ENCODE data around the gene GABRG3. TPM values are rescaled to one million over a fixed set of nuclear protein-coding genes. Genes with fewer than 3 reads are reported as not detected.

Gene GABRG3
- total and polyA plus RNA-seq, 3 donors from 2014 or later: 3.7 to 13.4 (median 6.9) TPM

DNA sequence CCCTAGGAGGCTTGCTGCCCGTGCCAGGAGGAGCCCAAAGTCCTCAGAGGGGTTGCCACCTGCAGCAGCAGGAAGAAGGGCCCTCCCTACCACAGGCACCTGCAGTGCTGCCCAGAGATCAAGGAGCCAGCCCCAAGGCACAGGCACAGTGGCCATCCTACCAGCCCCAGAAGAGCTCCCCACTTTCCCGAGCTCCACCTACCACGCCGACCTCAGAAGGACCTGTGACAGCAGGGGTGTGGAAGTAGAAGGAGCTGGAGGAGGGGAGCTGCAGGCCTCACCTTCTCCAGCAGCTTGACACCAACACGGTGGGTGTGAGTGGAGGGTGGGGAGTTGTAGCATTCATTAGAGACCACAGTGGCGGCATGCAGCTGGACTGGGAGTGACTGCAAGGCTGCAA, 485.8 kb downstream of the GABRG3 start:
- 71 to 81% methylated on average over 2 to 6 of the region's 6 CpGs for WGBS, 2 donors
- no peaks in the 10 kb centered on the region for H3K36me3 ChIP-seq (ENCODE audit: low read depth, missing control alignments)
- TF ChIP-seq, protein P1, sequence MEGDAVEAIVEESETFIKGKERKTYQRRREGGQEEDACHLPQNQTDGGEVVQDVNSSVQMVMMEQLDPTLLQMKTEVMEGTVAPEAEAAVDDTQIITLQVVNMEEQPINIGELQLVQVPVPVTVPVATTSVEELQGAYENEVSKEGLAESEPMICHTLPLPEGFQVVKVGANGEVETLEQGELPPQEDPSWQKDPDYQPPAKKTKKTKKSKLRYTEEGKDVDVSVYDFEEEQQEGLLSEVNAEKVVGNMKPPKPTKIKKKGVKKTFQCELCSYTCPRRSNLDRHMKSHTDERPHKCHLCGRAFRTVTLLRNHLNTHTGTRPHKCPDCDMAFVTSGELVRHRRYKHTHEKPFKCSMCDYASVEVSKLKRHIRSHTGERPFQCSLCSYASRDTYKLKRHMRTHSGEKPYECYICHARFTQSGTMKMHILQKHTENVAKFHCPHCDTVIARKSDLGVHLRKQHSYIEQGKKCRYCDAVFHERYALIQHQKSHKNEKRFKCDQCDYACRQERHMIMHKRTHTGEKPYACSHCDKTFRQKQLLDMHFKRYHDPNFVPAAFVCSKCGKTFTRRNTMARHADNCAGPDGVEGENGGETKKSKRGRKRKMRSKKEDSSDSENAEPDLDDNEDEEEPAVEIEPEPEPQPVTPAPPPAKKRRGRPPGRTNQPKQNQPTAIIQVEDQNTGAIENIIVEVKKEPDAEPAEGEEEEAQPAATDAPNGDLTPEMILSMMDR (IDR thresholded peaks at IDR 0.05): no peak
- no peak for TF ChIP-seq POLR2A (IDR thresholded peaks at IDR 0.05)
- H3K27me3 ChIP-seq: no peaks in the 10 kb centered on the region
- H3K4me1 ChIP-seq: no peaks in the 10 kb centered on the region
- intact Hi-C loops (cut with DNase I; ENCODE audit: low total_unique reads): no loop called here
- H3K4me3 ChIP-seq: no peak overlapping the region
- no peak overlapping the region for H3K27ac ChIP-seq
- no peak for DNase-seq
- H3K9me3 ChIP-seq: no peaks in the 10 kb centered on the region

DNA sequence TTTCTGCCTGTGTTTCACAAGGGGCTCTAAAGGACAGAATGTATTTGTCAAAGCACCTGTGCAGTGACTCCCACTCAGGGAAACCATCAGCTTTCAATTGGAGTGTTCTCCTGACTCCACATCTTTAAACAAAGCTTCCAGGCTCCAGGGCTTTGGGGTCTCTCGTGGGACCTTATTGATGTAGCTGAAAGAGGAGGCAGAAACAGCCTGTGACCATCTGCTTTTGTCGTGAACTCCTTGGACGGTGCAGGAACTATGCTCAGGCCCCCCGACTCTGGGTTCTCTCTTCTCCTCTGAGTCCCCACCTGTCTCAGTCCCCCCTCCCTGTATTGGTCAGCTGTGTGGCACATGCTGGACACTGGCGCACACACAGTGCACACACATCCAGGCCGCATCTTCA, 486.8 kb downstream of the GABRG3 start:
- TF ChIP-seq, protein P1 (IDR thresholded peaks at IDR 0.05): no peak
- no peak for TF ChIP-seq POLR2A (IDR thresholded peaks at IDR 0.05)

DNA sequence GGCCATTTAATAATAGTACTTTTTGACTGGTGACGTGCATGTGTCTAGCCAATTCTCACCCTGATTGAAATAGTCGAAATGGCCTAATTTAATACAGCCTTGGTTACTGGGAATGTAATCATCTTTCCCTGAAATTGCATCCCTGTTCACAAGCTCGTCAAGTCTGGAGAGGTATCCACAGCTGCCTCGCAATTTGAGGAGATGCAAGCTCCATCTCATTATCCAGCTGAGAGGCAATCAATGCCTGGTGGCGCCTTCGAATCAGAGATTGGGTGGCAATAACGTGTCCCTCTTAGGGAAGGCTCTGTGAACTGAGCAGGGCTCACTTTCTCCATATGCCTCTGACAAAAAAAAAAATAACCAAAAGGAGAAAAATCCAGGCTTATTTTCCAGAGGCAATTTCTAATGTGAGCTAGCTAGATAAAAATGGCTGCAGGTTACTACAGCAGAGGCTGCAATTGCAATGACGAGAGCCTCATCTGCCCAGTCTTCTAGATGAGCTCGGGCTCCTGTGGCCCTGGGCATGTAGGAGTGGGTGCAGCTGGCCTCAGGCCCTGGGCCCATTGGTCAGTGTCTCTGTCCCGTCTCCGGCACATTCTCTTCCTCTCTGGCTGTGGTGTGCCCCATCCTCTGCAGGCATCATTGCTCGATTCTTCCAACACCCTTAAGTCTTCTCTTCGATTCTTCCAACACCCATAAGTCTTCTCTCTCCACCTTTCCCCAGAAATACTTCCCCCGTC, 487.5 kb downstream of the GABRG3 start:
- intact Hi-C loops (cut with DNase I; ENCODE audit: low total_unique reads): no loop called here
- H3K4me1 ChIP-seq: no peaks in the 10 kb centered on the region
- H3K27me3 ChIP-seq: no peaks in the 10 kb centered on the region
- H3K27ac ChIP-seq: no peak overlapping the region
- no peaks in the 10 kb centered on the region for H3K9me3 ChIP-seq
- no peak for DNase-seq
- 84 to 92% methylated on average over 14 of the region's 14 CpGs for WGBS, 2 donors
- TF ChIP-seq, protein P1 (IDR thresholded peaks at IDR 0.05): no peak
- TF ChIP-seq POLR2A (IDR thresholded peaks at IDR 0.05): no peak
- no peak overlapping the region for H3K4me3 ChIP-seq
- H3K36me3 ChIP-seq (ENCODE audit: low read depth, missing control alignments): no peaks in the 10 kb centered on the region

More for the DNA sequence above, 486.8 kb downstream of the GABRG3 start:
- DNase-seq: no peak
- no peaks in the 10 kb centered on the region for H3K27me3 ChIP-seq
- no peaks in the 10 kb centered on the region for H3K36me3 ChIP-seq (ENCODE audit: low read depth, missing control alignments)
- no peak overlapping the region for H3K4me3 ChIP-seq
- no peaks in the 10 kb centered on the region for H3K4me1 ChIP-seq
- H3K9me3 ChIP-seq: no peaks in the 10 kb centered on the region
- intact Hi-C loops (cut with DNase I; ENCODE audit: low total_unique reads): no loop called here
- WGBS, 2 donors: 73 to 86% methylated on average over 5 to 6 of the region's 6 CpGs
- H3K27ac ChIP-seq: no peak overlapping the region

DNA sequence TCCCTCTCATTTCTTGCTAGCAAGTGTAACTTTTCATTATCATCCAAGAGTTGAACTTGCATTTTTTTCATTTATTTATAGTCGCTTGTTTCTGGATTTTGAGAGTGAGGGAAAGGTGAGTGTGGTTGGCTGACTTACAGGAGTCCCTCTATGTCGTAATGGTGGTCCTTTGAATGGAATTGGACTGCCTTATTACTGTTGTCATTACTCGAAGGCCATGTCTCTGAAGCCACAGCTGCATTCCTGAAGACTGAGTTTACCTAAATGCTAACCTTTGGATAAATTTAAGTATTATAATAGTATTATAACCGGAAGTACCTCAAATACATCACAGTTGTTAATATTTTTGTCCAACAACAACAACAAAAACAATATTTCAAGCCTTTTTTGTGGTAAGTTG, 488.9 kb downstream of the GABRG3 start:
- no peak for DNase-seq
- 81 to 85% methylated on average over 4 of the region's 4 CpGs for WGBS, 2 donors

More for the DNA sequence above, 488.9 kb downstream of the GABRG3 start:
- no peaks in the 10 kb centered on the region for H3K27me3 ChIP-seq
- no peaks in the 10 kb centered on the region for H3K36me3 ChIP-seq (ENCODE audit: low read depth, missing control alignments)
- no peak overlapping the region for H3K27ac ChIP-seq
- no peak for TF ChIP-seq POLR2A (IDR thresholded peaks at IDR 0.05)
- TF ChIP-seq, protein P1 (IDR thresholded peaks at IDR 0.05): no peak
- no peaks in the 10 kb centered on the region for H3K4me1 ChIP-seq
- intact Hi-C loops (cut with DNase I; ENCODE audit: low total_unique reads): no loop called here
- no peak overlapping the region for H3K4me3 ChIP-seq
- H3K9me3 ChIP-seq: no peaks in the 10 kb centered on the region
